ENCODE results near the gene REX1BD. TPM values are rescaled to one million over a fixed set of nuclear protein-coding genes. Genes with fewer than 3 reads are reported as not detected.

Gene REX1BD
- total and polyA plus RNA-seq, 2 of the 4 experiments (the other 2 are of a cell fraction): 14.2 to 44.6 TPM

DNA sequence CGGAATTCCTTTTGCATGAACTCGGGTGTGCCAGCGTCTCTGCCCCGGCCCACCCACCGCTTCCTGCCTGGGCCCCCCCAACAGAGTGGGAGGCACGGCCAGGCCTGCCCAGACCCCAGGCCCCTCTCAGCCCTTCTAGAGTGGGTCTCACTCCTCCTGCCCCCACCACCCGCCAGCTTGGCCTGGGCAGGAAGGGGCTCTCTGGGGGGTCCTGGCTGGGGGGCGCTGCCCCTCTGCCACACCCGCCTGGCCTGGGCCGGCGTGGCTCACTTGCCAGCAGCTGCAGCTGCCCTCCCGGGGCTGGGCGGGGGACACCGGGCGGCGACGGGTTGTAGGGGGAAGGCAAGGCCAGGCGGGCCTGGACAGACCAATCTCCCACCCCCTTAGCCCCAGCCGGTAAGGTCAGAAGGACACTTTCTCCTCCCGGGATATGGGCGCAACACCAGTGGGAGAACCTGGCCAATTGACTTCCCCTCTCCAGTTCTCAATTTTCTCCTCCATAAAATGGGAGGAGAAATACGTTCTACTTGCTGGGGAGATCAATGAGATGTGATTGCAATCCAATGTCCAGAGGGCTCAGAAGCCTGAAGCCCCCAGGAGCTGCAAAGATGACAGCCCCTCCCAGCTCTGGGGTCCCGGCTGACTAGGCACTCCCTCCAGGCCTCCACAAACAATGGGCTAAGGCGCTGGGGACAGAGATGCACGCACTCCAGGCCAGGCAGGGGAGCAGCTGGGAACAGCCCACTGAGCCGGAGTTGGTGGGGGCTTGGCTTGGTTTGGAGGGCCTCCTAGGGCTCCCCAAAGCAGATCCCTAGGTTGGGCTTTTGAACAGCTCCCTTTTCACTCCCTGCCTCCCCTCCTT is 15.6 kb downstream of the REX1BD start:
- peaks cover 57% of the 10 kb centered on the region for H3K27me3 ChIP-seq (ENCODE audit: control insufficient read depth, insufficient read depth, low read length)
- H3K9ac ChIP-seq (ENCODE audit: low read depth, low read length): no peak overlapping the region
- DNase-seq: no peak
- no peak overlapping the region for H3K14ac ChIP-seq (replicated peaks; ENCODE audit: low read depth, low read length)
- no peak overlapping the region for H4K8ac ChIP-seq (ENCODE audit: low read depth in 2 of 2, low read length in 2 of 2)
- H3K56ac ChIP-seq (ENCODE audit: extremely low read depth, insufficient read depth, low read length): no peak overlapping the region
- no peak overlapping the region for H3K4me3 ChIP-seq (ENCODE audit: insufficient read depth, low read depth, low read length)
- H3K4me1 ChIP-seq (ENCODE audit: control insufficient read depth, insufficient read depth, low read length): peaks cover 5% of the 10 kb centered on the region; the same call in 1 of the 2 replicates
- no peak overlapping the region for H3K23ac ChIP-seq (ENCODE audit: low read depth, low read length)
- H2BK20ac ChIP-seq (ENCODE audit: low read depth, low read length): no peak overlapping the region
- H4K20me1 ChIP-seq (ENCODE audit: insufficient read depth, low read length): peaks cover 8% of the 10 kb centered on the region
- POLR2A ChIA-PET (ENCODE audit: unreplicated experiment): no interaction called here
- H2BK5ac ChIP-seq (ENCODE audit: low read depth, low read length, poor library complexity, severe bottlenecking): no peak overlapping the region
- H3K4me2 ChIP-seq (ENCODE audit: low read depth, low read length): no peak overlapping the region
- no peaks in the 10 kb centered on the region for H3K79me1 ChIP-seq (ENCODE audit: low read depth in 1 of 2, low read length in 2 of 2)
- peak overlapping the region; percentile 42 for H2AK9ac ChIP-seq (replicated peaks; ENCODE audit: low read depth, low read length, poor library complexity)
- no peak for ATAC-seq (ENCODE audit: low read depth)
- no peak overlapping the region for H3K4ac ChIP-seq (ENCODE audit: low read depth, low read length)
- H3K9me3 ChIP-seq (ENCODE audit: control insufficient read depth, insufficient read depth, low read length): no peaks in the 10 kb centered on the region
- H2BK120ac ChIP-seq (ENCODE audit: low read depth, low read length): no peak overlapping the region
- H4K5ac ChIP-seq (ENCODE audit: low read depth, low read length): no peak overlapping the region
- no peak overlapping the region for H2BK15ac ChIP-seq (ENCODE audit: low read depth, low read length)
- in situ Hi-C loops (cut with MboI; ENCODE audit: low sequenced_read_pairs) (no loop called here), intact Hi-C loops (cut with micrococcal nuclease) (no loop called here), dilution Hi-C loops (cut with HindIII; ENCODE audit: low sequenced_read_pairs, unreplicated experiment) (no loop called here)
- H4K91ac ChIP-seq (ENCODE audit: insufficient read depth, low read depth, low read length): no peak overlapping the region
- CTCF ChIA-PET: interaction anchor here (0.5 to 0.6 kb wide), 2 partner anchors 30 to 84 kb away, joined by 3 read pairs; no protein-coding TSS in a partner anchor
- no peaks in the 10 kb centered on the region for H3K36me3 ChIP-seq (ENCODE audit: control insufficient read depth, insufficient read depth, low read length)
- H3K27ac ChIP-seq (ENCODE audit: insufficient read depth, low read length): no peak overlapping the region
- H3K18ac ChIP-seq (ENCODE audit: low read depth, low read length): no peak overlapping the region
- no CpG with 5 or more reads among the region's 26 CpGs for WGBS, 2 experiments (ENCODE audit: extremely low coverage in 2 of 2, insufficient read length in 1 of 2)
- BruUV-seq (replicated peaks): no TSS peak
- no peak overlapping the region for H2AFZ ChIP-seq (replicated peaks; ENCODE audit: low read length, poor library complexity)
- H3K9me1 ChIP-seq (ENCODE audit: insufficient read depth, low read length): no peaks in the 10 kb centered on the region
- no peak overlapping the region for H2AK5ac ChIP-seq (ENCODE audit: low read depth, low read length)
- TF ChIP-seq CEBPB (IDR thresholded peaks at IDR 0.05; ENCODE audit: low read depth, low read length) (no peak), NFE2L2 (IDR thresholded peaks at IDR 0.05; ENCODE audit: low read depth, low read length) (no peak), BHLHE40 (IDR thresholded peaks at IDR 0.05; ENCODE audit: low read depth, low read length) (no peak), SMC3 (IDR thresholded peaks at IDR 0.05; ENCODE audit: low read depth, low read length) (no peak), FOS (IDR thresholded peaks at IDR 0.05; ENCODE audit: low read depth, low read length) (no peak), POLR2A (IDR thresholded peaks at IDR 0.05; ENCODE audit: low read depth, low read length) (no peak), MAFK (IDR thresholded peaks at IDR 0.05; ENCODE audit: low read depth, low read length) (no peak), RCOR1 (IDR thresholded peaks at IDR 0.05; ENCODE audit: insufficient replicate concordance, low read length) (no peak), MAZ (IDR thresholded peaks at IDR 0.05; ENCODE audit: borderline replicate concordance, low read depth, low read length) (no peak), CHD1 (IDR thresholded peaks at IDR 0.05; ENCODE audit: low read depth, low read length) (no peak), RFX5 (IDR thresholded peaks at IDR 0.05; ENCODE audit: low read depth, low read length) (no peak), MXI1 (IDR thresholded peaks at IDR 0.05; ENCODE audit: borderline replicate concordance, low read depth, low read length) (no peak), RAD21 (IDR thresholded peaks at IDR 0.05; ENCODE audit: low read length) (no peak)
- TF ChIP-seq, protein P1, sequence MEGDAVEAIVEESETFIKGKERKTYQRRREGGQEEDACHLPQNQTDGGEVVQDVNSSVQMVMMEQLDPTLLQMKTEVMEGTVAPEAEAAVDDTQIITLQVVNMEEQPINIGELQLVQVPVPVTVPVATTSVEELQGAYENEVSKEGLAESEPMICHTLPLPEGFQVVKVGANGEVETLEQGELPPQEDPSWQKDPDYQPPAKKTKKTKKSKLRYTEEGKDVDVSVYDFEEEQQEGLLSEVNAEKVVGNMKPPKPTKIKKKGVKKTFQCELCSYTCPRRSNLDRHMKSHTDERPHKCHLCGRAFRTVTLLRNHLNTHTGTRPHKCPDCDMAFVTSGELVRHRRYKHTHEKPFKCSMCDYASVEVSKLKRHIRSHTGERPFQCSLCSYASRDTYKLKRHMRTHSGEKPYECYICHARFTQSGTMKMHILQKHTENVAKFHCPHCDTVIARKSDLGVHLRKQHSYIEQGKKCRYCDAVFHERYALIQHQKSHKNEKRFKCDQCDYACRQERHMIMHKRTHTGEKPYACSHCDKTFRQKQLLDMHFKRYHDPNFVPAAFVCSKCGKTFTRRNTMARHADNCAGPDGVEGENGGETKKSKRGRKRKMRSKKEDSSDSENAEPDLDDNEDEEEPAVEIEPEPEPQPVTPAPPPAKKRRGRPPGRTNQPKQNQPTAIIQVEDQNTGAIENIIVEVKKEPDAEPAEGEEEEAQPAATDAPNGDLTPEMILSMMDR (conservative IDR thresholded peaks at IDR 0.05; ENCODE audit: low read depth, low read length): no peak
- TF ChIP-seq, protein P2, sequence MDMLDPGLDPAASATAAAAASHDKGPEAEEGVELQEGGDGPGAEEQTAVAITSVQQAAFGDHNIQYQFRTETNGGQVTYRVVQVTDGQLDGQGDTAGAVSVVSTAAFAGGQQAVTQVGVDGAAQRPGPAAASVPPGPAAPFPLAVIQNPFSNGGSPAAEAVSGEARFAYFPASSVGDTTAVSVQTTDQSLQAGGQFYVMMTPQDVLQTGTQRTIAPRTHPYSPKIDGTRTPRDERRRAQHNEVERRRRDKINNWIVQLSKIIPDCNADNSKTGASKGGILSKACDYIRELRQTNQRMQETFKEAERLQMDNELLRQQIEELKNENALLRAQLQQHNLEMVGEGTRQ (IDR thresholded peaks at IDR 0.05; ENCODE audit: low read depth, low read length): no peak

Measured in IMR-90 (cell line).